Fibroblast of villous mesenchyme (primary cell): ENCODE measurements around the gene SMIM27. TPM values are rescaled to one million over a fixed set of nuclear protein-coding genes. Genes with fewer than 3 reads are reported as not detected.
"Not testable (repeated sequence)": the region's sequence is repeated elsewhere in the genome, so short reads cannot be mapped to it uniquely, and the experiment has no call there.

Experiments
- DNase-seq: peaks from one replicate; pipeline ENCODE4 v3.0.0-alpha.2; 2010; ENCODE audit warnings: low read depth
- H3K4me3 ChIP-seq: 2 replicates; pipeline ENCODE4 v1.5.1; 2011; ENCODE audit warnings: low read depth, mild to moderate bottlenecking, low read length
- CTCF ChIP-seq: IDR thresholded peaks from 2 replicates; pipeline ENCODE4 v1.5.1; 2012; ENCODE audit warnings: low read depth, mild to moderate bottlenecking, low read length; ENCODE audit not compliant: insufficient read depth
- total RNA-seq: library from RNA; depleted of rRNA; stranded (reverse); fragments of >200 nt; gene quantifications from 2 replicates; pipeline ENCODE4 v1.2.3, GENCODE V29; 2012

SMIM27 gene
- total RNA-seq, 1 donor, result 1.7 TPM

GRCh38 chr9:32590898-32591297 is 38.8 kb downstream of the SMIM27 start:
- no peak for DNase-seq
- H3K4me3 ChIP-seq, result no peak overlapping the region
- TF ChIP-seq CTCF, result no peak

DNA sequence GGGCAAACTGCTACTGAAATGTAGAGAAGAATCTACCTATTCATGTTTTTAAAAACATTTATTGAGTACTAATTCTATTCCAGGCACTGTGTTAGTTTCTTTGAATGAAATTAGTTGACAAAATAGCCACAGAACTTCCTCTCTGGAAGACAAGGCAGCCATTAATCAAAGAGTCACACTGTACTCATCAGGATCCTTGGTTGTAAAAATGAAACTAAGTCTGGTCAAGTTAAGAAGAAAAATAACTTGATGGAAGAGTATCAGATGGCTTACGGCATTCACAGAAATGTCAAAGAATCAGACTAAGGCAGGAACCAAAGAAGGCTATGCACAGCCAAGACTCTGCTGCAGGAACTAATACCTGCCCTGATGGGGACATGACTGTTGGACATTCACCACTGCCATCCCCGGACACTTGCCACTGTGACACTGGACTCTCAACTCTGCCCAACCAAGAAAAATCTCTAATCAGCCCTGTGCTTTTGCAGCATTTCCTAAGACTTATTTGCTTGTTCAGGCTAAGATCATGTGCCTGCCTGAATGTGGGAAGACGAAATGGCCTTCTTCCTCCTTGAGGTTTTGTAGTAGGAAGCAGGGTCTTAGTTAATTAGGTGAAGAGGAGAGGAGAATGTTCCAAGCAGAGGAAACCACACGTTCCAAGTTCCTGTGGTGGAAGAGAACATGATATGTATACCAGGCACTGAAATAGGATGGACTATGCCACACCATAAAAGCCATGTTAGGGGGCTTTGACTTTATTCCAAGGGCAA is 44.2 kb downstream of the SMIM27 start:
- TF ChIP-seq CTCF, result no peak
- DNase-seq, result no peak
- H3K4me3 ChIP-seq, result no peak overlapping the region

GRCh38 chr9:32596936-32597335 is 44.8 kb downstream of the SMIM27 start:
- no peak for DNase-seq
- TF ChIP-seq CTCF, result no peak

GRCh38 chr9:32599021-32599420 is 46.9 kb downstream of the SMIM27 start:
- DNase-seq, H3K4me3 ChIP-seq: not testable (repeated sequence)

More at GRCh38 chr9:32596936-32597335, 44.8 kb downstream of the SMIM27 start:
- no peak overlapping the region for H3K4me3 ChIP-seq

Other genes with a start within 250 kb of the SMIM27 start
- 105 and 155 TPM in 2 replicates for gene ACO1, start 167.7 kb upstream of the SMIM27 start, total RNA-seq
- 8.7 and 22.0 TPM in 2 replicates for gene RIGI, start 26.1 kb upstream of the SMIM27 start, total RNA-seq
- 25.1 and 44.5 TPM in 2 replicates for gene TOPORS, start 259 bp downstream of the SMIM27 start, total RNA-seq
- 35.8 and 43.6 TPM in 2 replicates for gene NDUFB6, start 20.8 kb downstream of the SMIM27 start, total RNA-seq
- under 0.01 TPM in 1 of 2 replicates, not detected in the other for gene TAF1L, start 83.3 kb downstream of the SMIM27 start, total RNA-seq
- not detected in 2 replicates for gene TMEM215, start 231.2 kb downstream of the SMIM27 start, total RNA-seq